HCT116 (cell line): ENCODE results near the gene MGAT4A.

Experiments
- CTCF ChIP-seq, 3 experiments: fragments of 200-600 bp in 1 of 3; sonication (generic) in 1 of 3; IDR thresholded peaks in 2 of 3; conservative IDR thresholded peaks in 1 of 3; 2 replicates each; pipeline ENCODE4 v1.5.1; 2012 to 2017; ENCODE audit warnings: low read depth in 2 of 3, low read length in 2 of 3, antibody characterized with exemption in 1 of 3, borderline replicate concordance in 1 of 3, control low read depth in 1 of 3, mild to moderate bottlenecking in 1 of 3, mixed read lengths in 1 of 3, mixed run types in 1 of 3, moderate library complexity in 1 of 3; ENCODE audit not compliant: insufficient read depth in 1 of 3
- MAX ChIP-seq: IDR thresholded peaks from 2 replicates; pipeline ENCODE4 v1.6.1; 2012
- SP1 ChIP-seq: IDR thresholded peaks from 2 replicates; pipeline ENCODE4 v1.6.1; 2012; ENCODE audit warnings: low read depth

- no peak for TF ChIP-seq SP1
- TF ChIP-seq CTCF (IDR thresholded peaks at IDR 0.05 in 2 of 3, conservative IDR thresholded peaks at IDR 0.05 in 1 of 3; ENCODE audit: borderline replicate concordance in 1 of 3, insufficient read depth in 1 of 3, low read depth in 2 of 3, low read length in 2 of 3): no peak
- TF ChIP-seq MAX: no peak
These were observed 4.7 kb downstream of the MGAT4A start for GRCh38 chr2:98726205-98726604.
